A549 (cell line): ENCODE data around the gene TP53BP1.

Experiments
- CHD2 ChIP-seq: fragments of 150-350 bp; IDR thresholded peaks from 2 replicates; pipeline ENCODE4 v1.6.1; 2014; ENCODE audit warnings: low read length; ENCODE audit not compliant: partially characterized antibody
- RCOR1 ChIP-seq: fragments of 150-350 bp; IDR thresholded peaks from 2 replicates; pipeline ENCODE4 v1.6.1; 2014; ENCODE audit warnings: antibody characterized with exemption, low read length, low read depth
- TF ChIP-seq, protein P1 (sequence below): fragments of >200 bp; sonication (Bioruptor Twin); formaldehyde crosslinking; IDR thresholded peaks from 3 replicates; pipeline ENCODE4 v1.5.1; 2016
- TF ChIP-seq, protein P2 (sequence below): IDR thresholded peaks from 2 replicates; pipeline ENCODE4 v1.6.1; 2012

DNA sequence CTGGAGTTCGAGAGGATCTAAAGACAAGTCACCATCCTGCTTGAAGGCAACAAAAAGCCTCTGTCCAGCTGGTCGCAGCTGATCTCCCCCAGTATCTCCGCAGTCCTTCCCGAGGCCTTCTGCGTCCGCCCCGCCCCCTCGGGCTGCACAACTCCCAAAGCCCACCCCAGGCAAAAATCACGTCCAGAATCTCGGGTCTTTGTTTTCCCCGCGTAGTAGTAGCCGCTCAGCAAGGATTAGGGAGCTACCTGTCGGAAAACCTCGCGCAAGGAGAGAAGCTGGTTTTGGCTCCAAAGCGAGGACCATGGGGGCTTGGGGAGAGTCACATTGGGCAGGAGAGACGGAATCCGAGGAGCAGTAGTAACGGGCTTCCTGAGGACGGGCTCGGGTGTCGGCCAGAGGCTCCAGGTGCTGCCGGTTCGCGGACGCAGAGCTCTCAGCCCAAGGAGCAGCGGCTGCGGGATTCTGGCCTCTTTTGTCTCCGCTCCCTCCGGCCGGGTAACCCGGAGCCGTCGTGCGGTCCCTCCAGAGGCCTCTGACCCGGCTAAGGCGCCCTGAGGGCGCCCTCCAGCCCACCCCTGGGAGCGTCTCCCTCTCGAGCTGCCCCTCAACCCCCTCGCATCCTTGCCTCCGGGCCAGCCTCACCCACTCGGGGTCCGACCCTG is 122.5 kb downstream of the TP53BP1 start:
- TF ChIP-seq CHD2 (no peak), RCOR1 (no peak)
- TF ChIP-seq, protein P1, sequence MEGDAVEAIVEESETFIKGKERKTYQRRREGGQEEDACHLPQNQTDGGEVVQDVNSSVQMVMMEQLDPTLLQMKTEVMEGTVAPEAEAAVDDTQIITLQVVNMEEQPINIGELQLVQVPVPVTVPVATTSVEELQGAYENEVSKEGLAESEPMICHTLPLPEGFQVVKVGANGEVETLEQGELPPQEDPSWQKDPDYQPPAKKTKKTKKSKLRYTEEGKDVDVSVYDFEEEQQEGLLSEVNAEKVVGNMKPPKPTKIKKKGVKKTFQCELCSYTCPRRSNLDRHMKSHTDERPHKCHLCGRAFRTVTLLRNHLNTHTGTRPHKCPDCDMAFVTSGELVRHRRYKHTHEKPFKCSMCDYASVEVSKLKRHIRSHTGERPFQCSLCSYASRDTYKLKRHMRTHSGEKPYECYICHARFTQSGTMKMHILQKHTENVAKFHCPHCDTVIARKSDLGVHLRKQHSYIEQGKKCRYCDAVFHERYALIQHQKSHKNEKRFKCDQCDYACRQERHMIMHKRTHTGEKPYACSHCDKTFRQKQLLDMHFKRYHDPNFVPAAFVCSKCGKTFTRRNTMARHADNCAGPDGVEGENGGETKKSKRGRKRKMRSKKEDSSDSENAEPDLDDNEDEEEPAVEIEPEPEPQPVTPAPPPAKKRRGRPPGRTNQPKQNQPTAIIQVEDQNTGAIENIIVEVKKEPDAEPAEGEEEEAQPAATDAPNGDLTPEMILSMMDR, result no peak
- TF ChIP-seq, protein P2, sequence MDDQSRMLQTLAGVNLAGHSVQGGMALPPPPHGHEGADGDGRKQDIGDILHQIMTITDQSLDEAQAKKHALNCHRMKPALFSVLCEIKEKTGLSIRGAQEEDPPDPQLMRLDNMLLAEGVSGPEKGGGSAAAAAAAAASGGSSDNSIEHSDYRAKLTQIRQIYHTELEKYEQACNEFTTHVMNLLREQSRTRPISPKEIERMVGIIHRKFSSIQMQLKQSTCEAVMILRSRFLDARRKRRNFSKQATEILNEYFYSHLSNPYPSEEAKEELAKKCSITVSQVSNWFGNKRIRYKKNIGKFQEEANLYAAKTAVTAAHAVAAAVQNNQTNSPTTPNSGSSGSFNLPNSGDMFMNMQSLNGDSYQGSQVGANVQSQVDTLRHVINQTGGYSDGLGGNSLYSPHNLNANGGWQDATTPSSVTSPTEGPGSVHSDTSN, result no peak
